ENCODE data around the gene KCNIP1. TPM values are rescaled to one million over a fixed set of nuclear protein-coding genes. Genes with fewer than 3 reads are reported as not detected.

KCNIP1 gene
- total RNA-seq, 3 donors from 2014 or later (not counting 1 experiment from before 2014, with no cell fraction given) = not detected

DNA sequence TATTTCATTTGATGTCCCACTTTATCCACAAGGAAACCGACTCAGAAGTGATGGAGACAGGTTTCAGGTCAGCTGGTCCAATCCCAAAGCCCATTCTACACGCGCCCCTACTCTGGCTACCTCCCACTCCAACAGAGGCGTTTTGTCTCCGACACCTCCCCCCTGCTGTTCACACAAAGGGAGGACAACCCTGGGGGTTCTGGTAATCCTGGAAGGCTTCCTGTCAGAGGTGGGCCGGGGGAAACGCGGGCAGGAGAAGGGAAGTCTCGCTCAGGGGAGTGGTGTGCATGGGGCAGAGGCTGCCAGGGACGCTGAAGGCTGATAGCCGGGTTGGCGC is 240.0 kb downstream of the KCNIP1 start:
- Mint-ChIP-seq H3K36me3 (no peaks in the 10 kb centered on the region), H3K4me3 (no peak overlapping the region), H3K9me3 (no peaks in the 10 kb centered on the region), H3K4me1 (peaks cover 0 to 6% of the 10 kb centered on the region in 2 donors), H3K27me3 (ENCODE audit: low read depth in 2 of 2) (peaks cover 16 to 21% of the 10 kb centered on the region in 2 donors), H3K27ac (no peak overlapping the region)
- Histone ChIP-seq H3K4me1 (ENCODE audit: control insufficient read depth, insufficient read depth, low read length) (peaks cover 7% of the 10 kb centered on the region), H3K4me3 (ENCODE audit: low read length) (no peak overlapping the region), H3K9me3 (ENCODE audit: control insufficient read depth, insufficient read depth, low read length) (no peaks in the 10 kb centered on the region), H3K36me3 (ENCODE audit: control insufficient read depth, insufficient read depth, low read length) (no peaks in the 10 kb centered on the region), H3K27me3 (ENCODE audit: control insufficient read depth, insufficient read depth, low read length) (peaks cover 2% of the 10 kb centered on the region), H3K27ac (ENCODE audit: low read length) (no peak overlapping the region)
- intact Hi-C loops (cut with micrococcal nuclease) = no loop called here
- DNase-seq = no peak
- TF ChIP-seq, protein P1, sequence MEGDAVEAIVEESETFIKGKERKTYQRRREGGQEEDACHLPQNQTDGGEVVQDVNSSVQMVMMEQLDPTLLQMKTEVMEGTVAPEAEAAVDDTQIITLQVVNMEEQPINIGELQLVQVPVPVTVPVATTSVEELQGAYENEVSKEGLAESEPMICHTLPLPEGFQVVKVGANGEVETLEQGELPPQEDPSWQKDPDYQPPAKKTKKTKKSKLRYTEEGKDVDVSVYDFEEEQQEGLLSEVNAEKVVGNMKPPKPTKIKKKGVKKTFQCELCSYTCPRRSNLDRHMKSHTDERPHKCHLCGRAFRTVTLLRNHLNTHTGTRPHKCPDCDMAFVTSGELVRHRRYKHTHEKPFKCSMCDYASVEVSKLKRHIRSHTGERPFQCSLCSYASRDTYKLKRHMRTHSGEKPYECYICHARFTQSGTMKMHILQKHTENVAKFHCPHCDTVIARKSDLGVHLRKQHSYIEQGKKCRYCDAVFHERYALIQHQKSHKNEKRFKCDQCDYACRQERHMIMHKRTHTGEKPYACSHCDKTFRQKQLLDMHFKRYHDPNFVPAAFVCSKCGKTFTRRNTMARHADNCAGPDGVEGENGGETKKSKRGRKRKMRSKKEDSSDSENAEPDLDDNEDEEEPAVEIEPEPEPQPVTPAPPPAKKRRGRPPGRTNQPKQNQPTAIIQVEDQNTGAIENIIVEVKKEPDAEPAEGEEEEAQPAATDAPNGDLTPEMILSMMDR (IDR thresholded peaks at IDR 0.05) = no peak
- 20% methylated on average over 12 of the region's 12 CpGs for WGBS (ENCODE audit: insufficient coverage)
- no peak for ATAC-seq

DNA sequence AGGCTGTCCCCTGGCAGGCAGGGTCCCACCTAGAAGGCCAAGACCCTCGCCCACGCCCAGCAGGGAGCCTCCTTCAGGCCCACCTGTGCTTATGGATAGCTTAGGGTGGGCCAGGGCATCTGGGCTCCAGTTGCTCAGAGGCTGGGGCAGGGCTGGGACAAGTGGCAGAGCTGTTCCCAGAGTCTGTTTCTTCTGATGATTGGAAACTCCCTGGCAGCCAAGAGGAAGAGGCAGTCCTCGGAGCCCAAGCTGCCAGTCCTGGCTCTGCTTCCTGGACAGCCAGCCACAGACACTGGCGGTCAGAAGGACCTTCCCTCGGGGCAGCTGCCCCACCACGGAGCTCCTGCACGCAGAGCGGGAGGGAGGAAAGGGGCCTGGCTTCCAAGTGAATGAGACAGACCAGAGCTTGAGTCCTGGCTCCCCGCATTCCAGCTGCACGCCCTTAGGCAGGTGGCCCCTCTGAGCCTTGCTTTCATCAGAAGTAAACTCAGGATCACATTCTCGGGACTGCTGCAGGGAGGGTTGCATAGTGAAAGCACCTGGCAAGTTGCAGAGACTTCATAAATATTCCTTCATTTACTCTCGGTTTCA is 241.8 kb downstream of the KCNIP1 start:
- TF ChIP-seq, protein P1 (IDR thresholded peaks at IDR 0.05) = no peak
- H3K4me1 ChIP-seq (ENCODE audit: control insufficient read depth, insufficient read depth, low read length) = peaks cover 7% of the 10 kb centered on the region
- H3K4me1 Mint-ChIP-seq = peaks cover 0 to 6% of the 10 kb centered on the region in 2 donors
- H3K27me3 ChIP-seq (ENCODE audit: control insufficient read depth, insufficient read depth, low read length) = peaks cover 2% of the 10 kb centered on the region
- no peak overlapping the region for H3K4me3 Mint-ChIP-seq
- no peaks in the 10 kb centered on the region for H3K9me3 Mint-ChIP-seq
- H3K27ac Mint-ChIP-seq = no peak overlapping the region
- no peaks in the 10 kb centered on the region for H3K36me3 ChIP-seq (ENCODE audit: control insufficient read depth, insufficient read depth, low read length)
- no peak overlapping the region for H3K4me3 ChIP-seq (ENCODE audit: low read length)
- intact Hi-C loops (cut with micrococcal nuclease) = no loop called here
- WGBS (ENCODE audit: insufficient coverage) = 51% methylated on average over 12 of the region's 12 CpGs
- ATAC-seq (no peak), DNase-seq (no peak)
- no peaks in the 10 kb centered on the region for H3K36me3 Mint-ChIP-seq
- peaks cover 14 to 29% of the 10 kb centered on the region in 2 donors for H3K27me3 Mint-ChIP-seq (ENCODE audit: low read depth in 2 of 2)
- no peaks in the 10 kb centered on the region for H3K9me3 ChIP-seq (ENCODE audit: control insufficient read depth, insufficient read depth, low read length)
- H3K27ac ChIP-seq (ENCODE audit: low read length) = no peak overlapping the region

DNA sequence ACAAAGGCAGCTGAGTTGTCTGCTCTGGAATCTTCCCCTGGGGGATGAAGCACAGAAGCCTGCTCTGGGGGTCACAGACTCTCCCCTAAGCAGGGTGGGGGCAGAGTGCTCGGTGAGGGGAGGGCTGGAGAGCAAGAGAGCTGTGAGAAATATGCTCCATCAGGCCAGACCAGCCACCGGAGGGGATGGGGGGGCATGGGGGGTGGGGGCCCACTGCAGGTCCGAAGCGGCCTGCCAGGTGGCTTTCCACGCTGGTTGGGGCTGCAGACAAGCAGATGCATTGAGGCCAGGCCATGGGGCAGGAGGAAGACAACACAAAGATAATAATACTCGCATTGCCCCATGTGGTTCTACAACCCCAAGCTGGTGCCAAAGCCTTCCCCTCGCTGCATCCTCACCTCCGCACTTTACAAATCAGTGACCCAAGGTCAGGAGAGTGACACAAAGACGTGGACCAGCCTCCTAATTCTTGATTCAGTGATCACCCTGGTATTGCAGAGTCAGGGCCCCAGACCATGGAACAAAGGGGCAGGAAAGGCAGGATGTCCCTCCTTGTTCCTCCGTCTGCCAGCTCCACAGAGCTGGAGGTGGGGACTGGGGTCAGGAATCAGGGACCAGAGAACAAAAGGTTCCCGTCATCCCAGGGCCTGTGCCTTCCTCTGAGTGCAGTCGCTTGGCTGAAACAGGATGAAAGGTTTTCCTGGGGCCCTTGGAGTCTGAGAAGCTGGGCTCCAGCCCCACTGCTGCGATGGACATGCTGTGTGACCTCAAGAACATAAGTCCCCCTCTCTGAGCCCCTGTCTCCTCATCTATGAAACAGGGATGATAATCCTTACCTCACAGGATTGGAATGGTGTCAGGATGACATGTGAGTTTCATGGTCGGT is 242.5 kb downstream of the KCNIP1 start:
- ATAC-seq (no peak), DNase-seq (no peak)
- TF ChIP-seq, protein P1 (IDR thresholded peaks at IDR 0.05) = no peak
- Mint-ChIP-seq H3K27me3 (ENCODE audit: low read depth in 2 of 2) (peaks cover 14 to 29% of the 10 kb centered on the region in 2 donors), H3K36me3 (no peaks in the 10 kb centered on the region), H3K9me3 (no peaks in the 10 kb centered on the region), H3K4me3 (no peak overlapping the region), H3K27ac (no peak overlapping the region), H3K4me1 (peaks cover 0 to 6% of the 10 kb centered on the region in 2 donors)
- Histone ChIP-seq H3K9me3 (ENCODE audit: control insufficient read depth, insufficient read depth, low read length) (no peaks in the 10 kb centered on the region), H3K27ac (ENCODE audit: low read length) (no peak overlapping the region), H3K36me3 (ENCODE audit: control insufficient read depth, insufficient read depth, low read length) (no peaks in the 10 kb centered on the region), H3K4me1 (ENCODE audit: control insufficient read depth, insufficient read depth, low read length) (peaks cover 7% of the 10 kb centered on the region), H3K27me3 (ENCODE audit: control insufficient read depth, insufficient read depth, low read length) (peaks cover 2% of the 10 kb centered on the region), H3K4me3 (ENCODE audit: low read length) (no peak overlapping the region)
- 73% methylated on average over 14 of the region's 14 CpGs for WGBS (ENCODE audit: insufficient coverage)
- intact Hi-C loops (cut with micrococcal nuclease) = no loop called here

Measured in natural killer cell (primary cell).